ENCODE data around the gene KCNMA1. TPM values are rescaled to one million over a fixed set of nuclear protein-coding genes. Genes with fewer than 3 reads are reported as not detected.

Gene KCNMA1
- total RNA-seq, 1 experiment from 2014 or later: 0.49 TPM

DNA sequence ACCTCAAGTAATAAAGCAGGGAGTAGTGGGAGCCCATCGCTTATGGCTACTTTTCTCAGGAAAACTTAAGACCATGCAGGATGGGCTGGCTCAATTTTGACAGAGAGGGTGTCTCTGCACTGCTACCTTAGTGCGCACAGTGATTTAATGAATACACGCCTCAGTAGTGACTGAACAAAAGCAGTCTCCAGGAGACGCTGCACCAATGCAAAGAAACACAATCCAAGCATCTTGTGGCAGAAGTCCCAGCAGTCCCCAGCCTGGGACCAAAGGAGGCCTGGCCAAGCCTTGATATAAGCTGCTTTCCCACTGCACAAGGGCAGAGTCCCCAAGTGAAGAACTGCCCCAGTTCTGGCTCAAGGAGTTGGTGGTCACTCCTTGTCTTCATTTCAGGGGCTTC lies 368.9 kb downstream of the KCNMA1 start:
- intact Hi-C loops (cut with micrococcal nuclease): no loop called here
- ATAC-seq: no peak
- Histone ChIP-seq H3K4me3 (replicated peaks in 1 of 2; ENCODE audit: low read depth in 1 of 2, low read length in 2 of 2) (no peak overlapping the region), H3K9ac (ENCODE audit: low read length) (no peak overlapping the region), H3K9me2 (ENCODE audit: insufficient read depth) (no peaks in the 10 kb centered on the region), H3K9me3 (ENCODE audit: control insufficient read depth in 1 of 2, insufficient read depth in 1 of 2, low read depth in 1 of 2, low read length in 2 of 2) (no peaks in the 10 kb centered on the region), H3K27ac (ENCODE audit: low read depth, low read length) (no peak overlapping the region), H3K4me2 (ENCODE audit: low read length) (no peak overlapping the region), H4K20me1 (ENCODE audit: insufficient read depth) (no peaks in the 10 kb centered on the region), H3K27me3 (ENCODE audit: insufficient read depth, low read length) (peaks cover 68% of the 10 kb centered on the region), H3K4me1 (ENCODE audit: control insufficient read depth in 1 of 2, insufficient read depth in 2 of 2, low read length in 2 of 2) (no peaks in the 10 kb centered on the region), H3K36me3 (ENCODE audit: control insufficient read depth in 1 of 2, insufficient read depth in 2 of 2, low read length in 2 of 2) (no peaks in the 10 kb centered on the region), H2AFZ (ENCODE audit: low read depth, low read length, poor library complexity, severe bottlenecking) (no peak overlapping the region), H3K79me2 (ENCODE audit: insufficient read depth, low read length) (no peaks in the 10 kb centered on the region)
- POLR2A ChIA-PET: no interaction called here
- TF ChIP-seq JUND (IDR thresholded peaks at IDR 0.05) (no peak), EZH2 (IDR thresholded peaks at IDR 0.05) (no peak), SIN3A (IDR thresholded peaks at IDR 0.05; ENCODE audit: low read depth) (no peak), ZFX (IDR thresholded peaks at IDR 0.05) (no peak), SP1 (IDR thresholded peaks at IDR 0.05; ENCODE audit: low read depth) (no peak), POLR2A (IDR thresholded peaks at IDR 0.05; ENCODE audit: borderline replicate concordance, extremely low read depth, insufficient read depth, insufficient read length) (no peak), TCF7L2 (IDR thresholded peaks at IDR 0.05; ENCODE audit: borderline replicate concordance, extremely low read depth, insufficient read depth, insufficient read length) (no peak)
- no peak for DNase-seq (ENCODE audit: low read depth, low spot score)
- BruUV-seq (replicated peaks): no TSS peak
- CTCF ChIA-PET: no interaction called here
- RAD21 ChIA-PET (ENCODE audit: low non-redundant PET in 1 of 2, low total read pairs in 2 of 2, uncharacterized antibody in 2 of 2, unreplicated experiment in 2 of 2): no interaction called here

- intact Hi-C loops (cut with micrococcal nuclease): no loop called here
- H3K79me2 ChIP-seq (ENCODE audit: insufficient read depth, low read length): no peaks in the 10 kb centered on the region
- no peaks in the 10 kb centered on the region for H3K36me3 ChIP-seq (ENCODE audit: control insufficient read depth in 1 of 2, insufficient read depth in 2 of 2, low read length in 2 of 2)
- H4K20me1 ChIP-seq (ENCODE audit: insufficient read depth): no peaks in the 10 kb centered on the region
- H3K4me1 ChIP-seq (ENCODE audit: control insufficient read depth in 1 of 2, insufficient read depth in 2 of 2, low read length in 2 of 2): no peaks in the 10 kb centered on the region
- no peaks in the 10 kb centered on the region for H3K9me2 ChIP-seq (ENCODE audit: insufficient read depth)
- H2AFZ ChIP-seq (ENCODE audit: low read depth, low read length, poor library complexity, severe bottlenecking): no peak overlapping the region
- BruUV-seq (replicated peaks): no TSS peak
- H3K9ac ChIP-seq (ENCODE audit: low read length): no peak overlapping the region
- no peak overlapping the region for H3K27ac ChIP-seq (ENCODE audit: low read depth, low read length)
- no peaks in the 10 kb centered on the region for H3K9me3 ChIP-seq (ENCODE audit: control insufficient read depth in 1 of 2, insufficient read depth in 1 of 2, low read depth in 1 of 2, low read length in 2 of 2)
- ChIA-PET RAD21 (ENCODE audit: low non-redundant PET in 1 of 2, low total read pairs in 2 of 2, uncharacterized antibody in 2 of 2, unreplicated experiment in 2 of 2) (no interaction called here), CTCF (no interaction called here), POLR2A (no interaction called here)
- H3K4me3 ChIP-seq (replicated peaks in 1 of 2; ENCODE audit: low read depth in 1 of 2, low read length in 2 of 2): no peak overlapping the region
- DNase-seq (ENCODE audit: low read depth, low spot score) (no peak), ATAC-seq (no peak)
- peaks cover 71% of the 10 kb centered on the region for H3K27me3 ChIP-seq (ENCODE audit: insufficient read depth, low read length)
- no peak overlapping the region for H3K4me2 ChIP-seq (ENCODE audit: low read length)
- TF ChIP-seq ATF3 (IDR thresholded peaks at IDR 0.05) (no peak), RAD21 (IDR thresholded peaks at IDR 0.05; ENCODE audit: low read depth) (no peak), TCF7L2 (IDR thresholded peaks at IDR 0.05; ENCODE audit: borderline replicate concordance, extremely low read depth, insufficient read depth, insufficient read length) (no peak), SRF (IDR thresholded peaks at IDR 0.05; ENCODE audit: low read depth) (no peak), CEBPB (IDR thresholded peaks at IDR 0.05; ENCODE audit: low read depth) (no peak), JUND (IDR thresholded peaks at IDR 0.05) (no peak), YY1 (IDR thresholded peaks at IDR 0.05; ENCODE audit: extremely low read depth, insufficient replicate concordance, low read depth, low read length) (no peak), EZH2 (IDR thresholded peaks at IDR 0.05) (no peak), EGR1 (IDR thresholded peaks at IDR 0.05; ENCODE audit: low read depth) (no peak), POLR2AphosphoS5 (IDR thresholded peaks at IDR 0.05; ENCODE audit: low read depth, low read length) (no peak), ZNF274 (IDR thresholded peaks at IDR 0.05; ENCODE audit: low read depth, low read length) (no peak), CBX3 (IDR thresholded peaks at IDR 0.05; ENCODE audit: low read depth) (no peak), POLR2A (IDR thresholded peaks at IDR 0.05; ENCODE audit: borderline replicate concordance, extremely low read depth, insufficient read depth, insufficient read length) (no peak), CTCF (IDR thresholded peaks at IDR 0.05 in 2 of 3, conservative IDR thresholded peaks at IDR 0.05 in 1 of 3; ENCODE audit: borderline replicate concordance in 1 of 3, insufficient read depth in 1 of 3, low read depth in 2 of 3, low read length in 2 of 3) (no peak), SIN3A (IDR thresholded peaks at IDR 0.05; ENCODE audit: low read depth) (no peak), ELF1 (IDR thresholded peaks at IDR 0.05; ENCODE audit: borderline replicate concordance, low read depth) (no peak), SP1 (IDR thresholded peaks at IDR 0.05; ENCODE audit: low read depth) (no peak)
- TF ChIP-seq, protein P1, sequence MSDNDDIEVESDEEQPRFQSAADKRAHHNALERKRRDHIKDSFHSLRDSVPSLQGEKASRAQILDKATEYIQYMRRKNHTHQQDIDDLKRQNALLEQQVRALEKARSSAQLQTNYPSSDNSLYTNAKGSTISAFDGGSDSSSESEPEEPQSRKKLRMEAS (IDR thresholded peaks at IDR 0.05): no peak
These were observed 369.6 kb downstream of the KCNMA1 start for GRCh38 chr10:77267703-77268675.

Data from HCT116 (cell line).